ENCODE measurements around the gene PITPNM3.

Gene PITPNM3

GRCh38 chr17:6551356-6551755 is 5.0 kb downstream of the PITPNM3 start:
- no peak for DNase-seq

- no peak for DNase-seq
Measured at GRCh38 chr17:6549384-6550036, 6.8 kb downstream of the PITPNM3 start.

- DNase-seq: peak; percentile 15
Measured at GRCh38 chr17:6548578-6549330, 7.6 kb downstream of the PITPNM3 start.

- DNase-seq: no peak
Measured at GRCh38 chr17:6548034-6548433, 8.3 kb downstream of the PITPNM3 start.

GRCh38 chr17:6547336-6547735 is 9.0 kb downstream of the PITPNM3 start:
- DNase-seq: no peak

- no peak for DNase-seq
Measured at GRCh38 chr17:6546069-6546718, 10.2 kb downstream of the PITPNM3 start.

GRCh38 chr17:6545291-6545690 is 11.1 kb downstream of the PITPNM3 start:
- DNase-seq: no peak

- DNase-seq: no peak
Measured at GRCh38 chr17:6544011-6544370, 12.4 kb downstream of the PITPNM3 start.

GRCh38 chr17:6543079-6544010 is 13.0 kb downstream of the PITPNM3 start:
- no peak for DNase-seq

GRCh38 chr17:6542577-6542976 is 13.8 kb downstream of the PITPNM3 start:
- no peak for DNase-seq

- no peak for DNase-seq
Measured at GRCh38 chr17:6541886-6542285, 14.5 kb downstream of the PITPNM3 start.

GRCh38 chr17:6539871-6540270 is 16.5 kb downstream of the PITPNM3 start:
- DNase-seq: no peak

- no peak for DNase-seq
Measured at GRCh38 chr17:6536566-6537065, 19.7 kb downstream of the PITPNM3 start.

- DNase-seq: no peak
Measured at GRCh38 chr17:6536053-6536452, 20.3 kb downstream of the PITPNM3 start.

GRCh38 chr17:6534846-6535514 is 21.4 kb downstream of the PITPNM3 start:
- DNase-seq: no peak

- no peak for DNase-seq
Measured at GRCh38 chr17:6532441-6532885, 23.9 kb downstream of the PITPNM3 start.

- DNase-seq: no peak
Measured at GRCh38 chr17:6531575-6531974, 24.8 kb downstream of the PITPNM3 start.

GRCh38 chr17:6530324-6530920 is 25.9 kb downstream of the PITPNM3 start:
- DNase-seq: no peak

GRCh38 chr17:6528557-6528956 is 27.8 kb downstream of the PITPNM3 start:
- no peak for DNase-seq

- no peak for DNase-seq
Measured at GRCh38 chr17:6526362-6527152, 29.8 kb downstream of the PITPNM3 start.

GRCh38 chr17:6525731-6526130 is 30.6 kb downstream of the PITPNM3 start:
- DNase-seq: no peak

All from CD4-positive, alpha-beta T cell treated with Interleukin-6 for 4 hours (primary cell).